Measurements from ENCODE around the gene DBNDD2.

DBNDD2 gene

GRCh38 chr20:45408646-45409213 is 641 bp downstream of the DBNDD2 start:
- no peak for TF ChIP-seq CTCF (conservative IDR thresholded peaks at IDR 0.05; ENCODE audit: low read depth, low read length)
- DNase-seq (ENCODE audit: low read depth) = no peak
- H3K4me3 ChIP-seq (ENCODE audit: low read length) = no peak overlapping the region

GRCh38 chr20:45409521-45410272 is 1.6 kb downstream of the DBNDD2 start:
- no peak for TF ChIP-seq CTCF (conservative IDR thresholded peaks at IDR 0.05; ENCODE audit: low read depth, low read length)

GRCh38 chr20:45410887-45411286 is 2.8 kb downstream of the DBNDD2 start:
- DNase-seq (ENCODE audit: low read depth) = no peak
- no peak for TF ChIP-seq CTCF (conservative IDR thresholded peaks at IDR 0.05; ENCODE audit: low read depth, low read length)
- no peak overlapping the region for H3K4me3 ChIP-seq (ENCODE audit: low read length)

More at GRCh38 chr20:45409521-45410272, 1.6 kb downstream of the DBNDD2 start:
- no peak overlapping the region for H3K4me3 ChIP-seq (ENCODE audit: low read length)
- no peak for DNase-seq (ENCODE audit: low read depth)

GRCh38 chr20:45412653-45413052 is 4.6 kb downstream of the DBNDD2 start:
- no peak for TF ChIP-seq CTCF (conservative IDR thresholded peaks at IDR 0.05; ENCODE audit: low read depth, low read length)
- no peak for DNase-seq (ENCODE audit: low read depth)
- H3K4me3 ChIP-seq (ENCODE audit: low read length) = no peak overlapping the region

GRCh38 chr20:45413479-45413878 is 5.4 kb downstream of the DBNDD2 start:
- H3K4me3 ChIP-seq (ENCODE audit: low read length) = no peak overlapping the region
- DNase-seq (ENCODE audit: low read depth) = no peak
- TF ChIP-seq CTCF (conservative IDR thresholded peaks at IDR 0.05; ENCODE audit: low read depth, low read length) = no peak

GRCh38 chr20:45415822-45416637 is 7.9 kb downstream of the DBNDD2 start, which contains the start of gene PIGT:
PIGT (plus strand) TSS chr20:45416141; CDS start chr20:45416157, 16 bp downstream.
- DNase-seq (ENCODE audit: low read depth) = no peak
- H3K4me3 ChIP-seq (ENCODE audit: low read length) = peak within 1 kb of the TSS; percentile 94
- TF ChIP-seq CTCF (conservative IDR thresholded peaks at IDR 0.05; ENCODE audit: low read depth, low read length) = no peak
